ENCODE results near the gene NPAS3. TPM values are rescaled to one million over a fixed set of nuclear protein-coding genes. Genes with fewer than 3 reads are reported as not detected.

The NPAS3 gene
- total and polyA plus RNA-seq, 2 donors (not counting 3 experiments of a cell fraction or from before 2014, with no cell fraction given), result 0.10 to 0.13 TPM

DNA sequence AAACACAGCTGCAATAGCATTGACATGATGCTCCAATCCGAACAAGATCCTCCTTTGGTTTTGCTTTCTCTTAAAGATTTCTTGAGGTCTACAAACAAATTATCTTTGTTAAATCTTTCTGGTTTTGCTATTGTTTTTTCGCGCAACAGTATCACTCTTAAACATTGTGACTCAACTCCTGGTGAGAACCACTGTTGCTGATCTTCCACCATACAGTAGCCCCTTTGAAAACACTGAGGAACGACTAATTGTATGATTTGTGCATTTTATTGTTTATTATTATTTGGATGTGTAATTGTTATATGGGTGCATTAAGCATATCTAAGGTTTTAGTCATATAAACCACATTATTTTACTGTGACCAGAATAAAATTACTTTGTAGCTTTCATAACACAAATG, 729.4 kb downstream of the NPAS3 start:
- Histone ChIP-seq H3K9me3 (replicated peaks; ENCODE audit: control insufficient read depth, insufficient read depth, low read length) (no peaks in the 10 kb centered on the region), H3K9me1 (replicated peaks; ENCODE audit: control insufficient read depth, extremely low read depth, insufficient read depth, low read length) (no peaks in the 10 kb centered on the region), H3K27ac (ENCODE audit: insufficient read depth, low read depth, low read length) (no peak overlapping the region), H3K79me2 (ENCODE audit: control insufficient read depth, insufficient read depth, low read length) (no peaks in the 10 kb centered on the region), H3K9ac (replicated peaks; ENCODE audit: extremely low read depth, insufficient read depth, low read length) (no peak overlapping the region), H3K27me3 (ENCODE audit: control insufficient read depth in 2 of 2, insufficient read depth in 2 of 2, low read length in 2 of 2) (no peaks in the 10 kb centered on the region), H3K4me2 (ENCODE audit: insufficient read depth, low read length) (no peak overlapping the region), H3K36me3 (ENCODE audit: control insufficient read depth in 2 of 2, extremely low read depth in 1 of 2, insufficient read depth in 2 of 2, low read length in 2 of 2) (no peaks in the 10 kb centered on the region), H4K20me1 (replicated peaks; ENCODE audit: control insufficient read depth, extremely low read depth, insufficient read depth, low read length) (no peaks in the 10 kb centered on the region), H2AFZ (ENCODE audit: low read depth, low read length) (no peak overlapping the region), H3K4me3 (replicated peaks in 1 of 3; ENCODE audit: insufficient read depth in 1 of 3, low read depth in 1 of 3, low read length in 3 of 3) (no peak overlapping the region), H3K4me1 (ENCODE audit: control insufficient read depth, extremely low read depth, insufficient read depth, low read length) (no peaks in the 10 kb centered on the region)
- dilution Hi-C loops (cut with MboI; ENCODE audit: extremely low pct_ligation_motif_present, low sequenced_read_pairs), result loop anchor here (25.0 kb wide), 1 partner anchor 119 kb away; no protein-coding TSS in a partner anchor
- FAIRE-seq (no peak), DNase-seq (ENCODE audit: low read depth, low spot score) (no peak)
- no TSS peak for BruUV-seq (replicated peaks)
- POLR2A ChIA-PET, result no interaction called here
- CTCF ChIA-PET, result no interaction called here
- TF ChIP-seq, protein P1, sequence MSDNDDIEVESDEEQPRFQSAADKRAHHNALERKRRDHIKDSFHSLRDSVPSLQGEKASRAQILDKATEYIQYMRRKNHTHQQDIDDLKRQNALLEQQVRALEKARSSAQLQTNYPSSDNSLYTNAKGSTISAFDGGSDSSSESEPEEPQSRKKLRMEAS (IDR thresholded peaks at IDR 0.05; ENCODE audit: insufficient read depth, insufficient read length), result no peak
- TF ChIP-seq CTCF (IDR thresholded peaks at IDR 0.05; ENCODE audit: extremely low read depth in 1 of 2, insufficient read depth in 1 of 2, low read depth in 1 of 2, low read length in 2 of 2) (no peak), POLR2AphosphoS5 (IDR thresholded peaks at IDR 0.05; ENCODE audit: insufficient read depth, low read depth, low read length) (no peak), MYC (IDR thresholded peaks at IDR 0.05; ENCODE audit: low read depth, low read length) (no peak), JUN (IDR thresholded peaks at IDR 0.05; ENCODE audit: borderline replicate concordance, insufficient read depth, insufficient read length, low read depth) (no peak), EZH2 (IDR thresholded peaks at IDR 0.05; ENCODE audit: borderline replicate concordance, low read depth, low read length, severe bottlenecking) (no peak), POLR2A (IDR thresholded peaks at IDR 0.05; ENCODE audit: low read depth, low read length) (no peak), FOS (IDR thresholded peaks at IDR 0.05; ENCODE audit: borderline replicate concordance, insufficient read depth, low read length) (no peak), GATA2 (IDR thresholded peaks at IDR 0.05; ENCODE audit: insufficient read depth, insufficient read length, low read depth, low read length) (no peak)
- intact Hi-C loops (cut with micrococcal nuclease), result no loop called here

Measured in endothelial cell of umbilical vein (primary cell).